H54 (cell line): ENCODE data around the gene EIF5B.

Source experiments
- DNase-seq: peaks from one replicate; pipeline ENCODE4 v3.0.0; 2011; ENCODE audit warnings: low spot score, mixed read lengths; ENCODE audit not compliant: insufficient read length
- FAIRE-seq: peaks from 3 replicates; lab custom pipeline; 2011; peaks lifted over from hg19 to GRCh38; lab: Jason Lieb, UNC
- POLR2A ChIP-seq: IDR thresholded peaks from 2 replicates; pipeline ENCODE4 v1.6.1; 2011; ENCODE audit warnings: low read depth, mild to moderate bottlenecking, low read length

EIF5B gene

DNA sequence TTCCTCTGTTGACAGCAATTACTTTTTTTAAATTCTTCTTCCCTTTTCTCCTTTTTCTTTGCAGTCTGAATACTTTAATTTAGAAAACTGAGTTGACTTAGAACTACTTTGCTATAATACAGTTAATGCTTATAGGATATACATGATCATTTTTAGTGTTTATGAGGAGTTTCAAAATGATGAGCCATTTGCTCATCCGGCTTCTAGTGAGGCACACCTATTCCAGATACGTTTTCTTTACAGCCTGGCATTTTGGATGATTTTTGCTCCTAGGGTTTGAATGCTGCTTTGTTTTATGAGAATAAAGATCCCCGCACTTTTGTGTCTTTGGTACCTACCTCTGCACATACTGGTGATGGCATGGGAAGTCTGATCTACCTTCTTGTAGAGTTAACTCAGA is 52.8 kb downstream of the EIF5B start:
- FAIRE-seq: no peak
- no peak for DNase-seq

DNA sequence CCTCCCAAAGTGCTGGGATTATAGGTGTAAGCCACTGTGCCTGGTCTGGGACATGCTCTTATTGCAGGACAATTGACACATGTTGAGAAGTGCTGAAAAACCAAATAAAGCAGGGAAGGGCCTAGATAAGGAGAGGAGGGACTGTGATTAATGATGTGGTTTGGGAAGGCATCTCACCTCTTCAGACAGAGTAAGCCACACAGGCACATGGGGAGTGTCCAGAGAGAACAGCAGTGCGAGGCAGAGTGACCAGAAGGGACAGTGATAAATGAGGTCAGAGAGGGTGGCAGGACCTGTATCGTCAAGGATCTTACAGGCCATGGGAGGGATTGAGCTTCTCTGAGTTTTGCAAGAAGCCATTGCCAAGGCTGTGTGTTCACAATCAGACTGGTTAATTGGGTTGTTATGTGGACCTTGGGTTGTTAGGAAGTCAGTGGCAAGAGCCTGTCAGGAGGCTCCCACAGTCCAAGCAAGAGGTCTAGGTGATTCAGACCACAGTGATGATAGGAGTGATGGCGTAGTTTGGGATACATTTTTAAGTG is 58.5 kb downstream of the EIF5B start:
- no peak for TF ChIP-seq POLR2A
- FAIRE-seq (no peak), DNase-seq (no peak)

More for the DNA sequence above, 52.8 kb downstream of the EIF5B start:
- TF ChIP-seq POLR2A: no peak

DNA sequence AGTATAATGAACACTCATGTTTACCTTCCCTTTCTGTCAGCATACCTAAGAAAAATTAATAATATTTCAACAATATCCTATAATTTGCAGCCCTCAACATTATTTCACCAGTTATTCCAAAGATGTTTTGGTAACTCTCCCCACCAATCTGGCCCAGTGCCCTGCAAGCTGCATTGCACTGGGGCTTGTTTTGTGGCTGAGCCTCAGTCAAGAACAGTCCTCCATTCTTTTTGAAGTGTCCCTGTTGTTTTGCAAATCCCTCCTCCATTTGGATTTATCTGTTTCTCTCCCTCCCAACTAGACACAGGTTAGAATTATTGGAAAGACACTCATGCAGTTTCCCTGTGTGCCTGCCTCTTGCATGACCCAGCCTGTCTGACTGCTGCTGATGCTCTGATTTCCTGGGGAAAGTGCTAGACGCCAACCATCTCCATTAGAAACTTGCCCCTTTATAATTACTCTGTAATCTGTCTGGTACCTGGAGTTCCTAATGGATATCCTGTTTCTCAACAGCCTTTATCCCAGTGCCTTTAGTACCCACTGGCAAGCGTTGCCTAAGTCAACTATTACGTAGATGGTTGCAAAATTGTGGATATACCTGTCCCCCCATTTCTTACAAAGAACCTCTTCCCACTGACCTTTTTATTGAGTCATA is 60.2 kb downstream of the EIF5B start:
- no peak for TF ChIP-seq POLR2A
- FAIRE-seq: no peak
- DNase-seq: no peak

DNA sequence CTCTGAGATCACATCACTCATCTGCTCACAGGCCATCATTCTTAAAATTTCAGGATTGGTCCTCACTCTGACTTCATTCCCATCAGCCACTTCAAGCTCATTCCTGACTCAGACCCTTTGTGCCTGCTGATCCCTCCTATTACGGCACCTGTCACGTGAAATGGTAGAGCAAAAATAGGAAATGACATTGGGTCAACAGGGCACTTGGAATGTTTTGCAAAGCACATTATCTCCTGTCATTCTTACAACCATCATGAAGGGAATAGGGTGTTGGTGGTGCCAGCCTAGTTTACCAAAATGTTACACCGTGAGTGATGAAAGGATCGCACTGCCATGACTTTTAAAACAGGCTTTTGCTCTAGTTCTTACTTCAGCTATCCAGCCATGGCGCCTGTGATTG is 61.1 kb downstream of the EIF5B start:
- DNase-seq (no peak), FAIRE-seq (no peak)
- TF ChIP-seq POLR2A: no peak

DNA sequence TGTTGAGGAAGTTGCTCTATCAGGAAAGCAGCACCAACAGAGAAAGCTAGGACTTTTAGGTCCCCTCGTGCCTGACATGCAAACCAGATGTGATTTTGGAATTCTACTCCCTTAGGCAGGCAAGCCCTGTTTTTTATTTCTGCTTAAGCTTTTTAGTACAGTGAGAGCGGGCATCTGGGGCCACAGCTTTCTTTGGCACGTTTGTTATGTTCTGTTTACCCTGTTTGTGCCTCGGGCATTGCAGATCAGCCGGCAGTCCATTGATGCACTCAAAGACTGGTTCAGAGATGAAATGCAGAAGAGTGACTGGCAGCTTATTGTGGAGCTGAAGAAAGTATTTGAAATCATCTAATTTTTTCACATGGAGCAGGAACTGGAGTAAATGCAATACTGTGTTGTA is 61.9 kb downstream of the EIF5B start:
- DNase-seq (no peak), FAIRE-seq (no peak)
- TF ChIP-seq POLR2A: no peak

DNA sequence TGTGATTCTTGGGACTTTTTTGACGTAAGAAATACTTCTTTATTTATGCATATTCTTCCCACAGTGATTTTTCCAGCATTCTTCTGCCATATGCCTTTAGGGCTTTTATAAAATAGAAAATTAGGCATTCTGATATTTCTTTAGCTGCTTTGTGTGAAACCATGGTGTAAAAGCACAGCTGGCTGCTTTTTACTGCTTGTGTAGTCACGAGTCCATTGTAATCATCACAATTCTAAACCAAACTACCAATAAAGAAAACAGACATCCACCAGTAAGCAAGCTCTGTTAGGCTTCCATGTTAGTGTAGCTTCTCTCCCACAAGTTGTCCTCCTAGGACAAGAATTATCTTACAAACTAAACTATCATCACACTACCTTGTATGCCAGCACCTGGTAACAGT is 62.6 kb downstream of the EIF5B start:
- no peak for FAIRE-seq

DNA sequence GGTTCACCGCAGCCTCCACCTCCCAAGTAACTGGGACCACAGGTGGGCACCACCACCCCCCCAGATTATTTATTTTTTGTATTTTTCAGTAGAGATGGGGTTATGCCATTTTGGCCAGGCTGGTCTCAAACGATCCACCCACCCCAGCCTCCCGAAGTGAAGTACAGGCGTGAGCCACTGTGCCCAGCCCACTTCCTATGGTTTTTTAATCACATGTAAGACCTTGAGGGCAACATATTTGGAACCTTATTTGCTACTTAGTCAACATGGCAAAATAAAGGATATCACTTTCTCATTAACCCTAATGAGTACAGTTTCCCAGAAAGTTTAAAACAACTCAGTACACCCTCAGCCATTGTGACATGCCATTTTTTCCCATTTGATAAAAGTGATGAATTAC is 64.7 kb downstream of the EIF5B start:
- no peak for TF ChIP-seq POLR2A
- DNase-seq: no peak
- FAIRE-seq: no peak

More for the DNA sequence above, 62.6 kb downstream of the EIF5B start:
- no peak for TF ChIP-seq POLR2A
- DNase-seq: no peak

DNA sequence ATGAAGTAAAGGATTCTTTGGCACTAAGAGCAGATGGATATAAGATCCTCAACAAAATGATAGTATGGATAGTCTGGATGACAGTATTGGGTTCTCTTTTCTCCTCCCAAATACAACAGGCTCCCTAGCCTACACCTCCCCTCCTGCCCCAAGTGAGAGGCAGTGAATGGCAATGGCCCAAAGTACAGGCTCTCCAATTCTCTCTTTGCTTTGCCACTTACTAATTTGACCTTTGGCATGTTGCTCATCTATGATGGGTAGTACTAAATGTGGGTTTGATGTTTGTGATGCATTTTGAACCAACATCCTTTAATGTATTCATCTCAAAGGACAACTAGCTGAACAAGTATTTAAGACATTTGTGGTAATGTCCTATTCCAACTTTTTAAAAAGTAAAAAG is 65.9 kb downstream of the EIF5B start:
- FAIRE-seq (peak; percentile 60), DNase-seq (no peak)
- no peak for TF ChIP-seq POLR2A

DNA sequence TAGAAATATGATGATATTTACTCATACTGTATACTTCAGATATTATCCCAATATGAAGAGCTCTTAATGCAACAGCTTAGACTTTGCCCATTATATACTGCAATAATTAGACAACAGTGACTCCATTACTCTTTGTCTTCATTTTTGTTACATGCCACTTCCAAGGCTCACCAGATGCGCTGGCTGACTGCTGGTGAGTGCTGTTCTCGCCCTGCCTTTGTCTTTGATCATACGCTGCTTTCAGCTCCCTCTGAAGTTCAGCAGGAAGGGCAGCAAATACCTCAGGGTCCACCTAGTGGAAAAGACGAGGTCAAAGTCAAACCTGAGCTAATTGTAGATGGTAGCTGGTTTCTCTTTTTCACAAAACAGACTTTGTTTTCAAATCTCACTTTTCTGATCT is 66.3 kb downstream of the EIF5B start:
- FAIRE-seq (no peak), DNase-seq (no peak)
- no peak for TF ChIP-seq POLR2A

DNA sequence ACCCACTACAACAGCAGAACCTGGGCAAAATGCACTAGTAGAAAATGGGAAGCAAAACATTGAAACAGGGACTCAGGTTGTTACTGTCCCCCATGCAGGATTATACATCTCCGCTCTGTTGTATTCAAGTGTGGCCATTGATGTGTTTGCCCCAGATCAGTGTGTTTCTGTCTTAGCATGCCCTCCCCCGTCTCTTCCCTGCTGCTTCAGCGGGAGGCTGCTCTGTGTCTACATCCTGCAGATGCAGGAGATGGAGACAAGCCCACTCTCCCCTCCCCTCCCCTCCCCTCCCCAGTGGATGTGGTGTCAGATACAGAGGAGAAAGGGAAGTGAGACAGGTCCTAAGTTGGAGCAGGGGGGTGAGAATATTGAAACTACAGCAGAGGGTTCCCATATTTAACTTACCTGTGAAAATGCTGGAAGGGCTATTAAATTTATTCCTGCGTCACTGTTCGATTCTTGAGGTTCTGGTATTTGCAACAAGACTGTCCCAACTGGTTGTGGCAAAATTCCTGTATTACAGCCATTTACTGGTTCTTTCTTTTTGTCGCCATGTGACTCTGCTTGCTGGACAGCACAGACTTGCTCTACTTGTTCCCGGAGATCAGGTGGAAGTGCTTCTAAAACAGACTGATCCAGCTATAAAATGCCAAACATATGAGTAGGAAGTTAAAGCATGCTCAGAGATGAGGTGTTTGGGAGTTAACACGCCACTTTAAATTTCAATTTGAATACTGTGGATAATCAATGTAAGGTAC is 67.0 kb downstream of the EIF5B start:
- DNase-seq: no peak
- no peak for TF ChIP-seq POLR2A
- no peak for FAIRE-seq

DNA sequence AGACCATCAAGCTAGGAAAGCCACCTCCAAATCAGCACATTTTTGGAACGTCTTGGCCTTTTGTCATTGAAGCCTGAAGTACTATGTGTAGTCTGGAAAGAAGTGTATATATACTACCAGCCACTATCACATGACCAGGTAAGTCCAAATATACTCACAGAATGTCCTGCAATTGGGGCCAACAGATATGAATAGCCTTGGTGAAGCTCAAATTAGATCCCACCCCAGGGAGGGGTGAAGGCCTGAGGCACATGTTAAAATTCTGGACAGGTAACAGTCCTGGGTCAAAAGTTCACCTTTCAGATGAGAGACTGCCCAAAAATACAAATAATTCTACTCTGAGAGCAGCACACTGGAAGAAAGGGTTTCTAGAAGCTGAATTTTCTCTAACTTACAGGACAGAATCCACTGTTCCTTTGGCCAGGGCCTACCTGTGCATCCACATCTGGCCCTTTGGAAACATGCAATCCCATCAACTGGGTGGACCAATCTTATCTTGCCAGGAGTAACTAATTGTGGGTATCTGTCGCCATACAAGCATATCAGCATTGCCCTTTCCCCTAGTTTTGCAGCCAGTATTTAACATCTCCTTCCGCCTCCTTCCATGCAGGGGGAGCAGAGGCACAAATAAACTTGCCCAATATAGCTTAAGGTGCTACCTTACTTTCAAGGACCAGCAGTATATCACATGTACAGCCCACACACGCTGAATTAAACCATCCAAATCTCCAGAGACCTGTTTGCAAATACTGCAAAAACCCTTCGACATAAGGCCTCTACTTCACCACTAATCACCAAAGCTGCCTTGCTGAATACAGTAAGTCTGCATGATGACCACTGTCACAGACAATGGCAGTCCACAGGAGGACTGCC is 67.8 kb downstream of the EIF5B start:
- no peak for DNase-seq
- no peak for FAIRE-seq
- TF ChIP-seq POLR2A: no peak

DNA sequence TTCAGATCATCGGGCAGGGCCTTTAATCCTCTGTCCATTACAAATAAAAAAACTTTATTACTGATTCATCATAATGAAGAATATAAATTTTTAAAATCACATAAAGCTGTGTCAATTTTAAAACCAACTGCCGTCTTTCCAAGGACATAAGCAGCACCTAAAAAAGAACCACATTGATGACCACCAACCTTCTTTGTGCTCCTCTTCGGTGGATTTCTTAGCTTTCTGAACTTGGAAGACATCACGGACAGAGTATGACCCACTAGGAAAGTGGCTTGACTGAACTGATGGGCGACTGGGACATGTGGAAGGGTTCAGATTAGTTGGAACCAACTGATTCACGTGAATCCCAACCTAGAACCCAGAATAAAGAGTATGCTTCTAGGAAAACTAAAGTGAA is 68.9 kb downstream of the EIF5B start:
- no peak for TF ChIP-seq POLR2A
- DNase-seq (no peak), FAIRE-seq (no peak)

DNA sequence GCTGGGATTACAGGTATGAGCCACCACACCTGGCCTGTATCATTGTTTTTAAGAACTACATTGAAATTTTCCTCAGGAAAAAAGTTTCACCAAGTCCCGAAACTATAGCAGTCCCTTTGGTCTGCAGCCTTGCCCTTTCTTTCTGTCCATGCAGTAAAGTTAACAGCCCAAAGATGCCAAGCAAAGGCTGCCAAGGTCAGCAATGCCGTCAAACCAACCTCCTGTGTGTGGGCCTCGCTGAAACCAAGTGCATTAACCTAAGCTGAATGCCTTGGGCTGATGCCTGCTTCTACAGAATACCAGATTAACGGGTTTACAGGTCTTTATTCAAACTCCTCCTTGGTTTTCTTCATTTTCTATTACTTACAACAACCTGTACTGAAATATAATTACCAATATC is 73.1 kb downstream of the EIF5B start:
- no peak for DNase-seq

DNA sequence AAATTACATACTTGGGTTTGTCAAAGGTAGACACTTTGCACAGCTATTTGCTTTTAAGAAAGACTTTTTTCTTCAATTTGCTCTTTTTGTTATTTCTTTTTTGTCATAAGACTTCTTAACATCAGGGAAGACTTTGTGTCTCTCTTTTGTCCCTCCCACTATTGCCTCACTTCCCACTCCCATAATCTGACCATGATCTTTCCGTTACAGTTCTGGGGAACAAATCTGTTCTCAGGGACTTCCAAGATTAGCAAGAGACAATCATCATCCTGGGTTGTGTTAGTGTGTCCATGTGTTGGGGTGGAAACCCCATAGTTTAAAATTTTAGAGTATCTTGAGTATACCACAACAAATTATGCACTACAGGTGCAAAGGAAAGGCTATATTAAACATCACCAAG is 77.4 kb downstream of the EIF5B start:
- TF ChIP-seq POLR2A: no peak
- no peak for DNase-seq

More for the DNA sequence above, 73.1 kb downstream of the EIF5B start:
- no peak for FAIRE-seq
- no peak for TF ChIP-seq POLR2A

More for the DNA sequence above, 77.4 kb downstream of the EIF5B start:
- no peak for FAIRE-seq
